ENCODE measurements around the gene SLC5A2. TPM values are rescaled to one million over a fixed set of nuclear protein-coding genes. Genes with fewer than 3 reads are reported as not detected.

SLC5A2 gene
- total and polyA plus RNA-seq, 2 of the 13 experiments (the other 11 are each of a cell fraction or from before 2014, with no cell fraction given), result 0.24 to 0.97 TPM

DNA sequence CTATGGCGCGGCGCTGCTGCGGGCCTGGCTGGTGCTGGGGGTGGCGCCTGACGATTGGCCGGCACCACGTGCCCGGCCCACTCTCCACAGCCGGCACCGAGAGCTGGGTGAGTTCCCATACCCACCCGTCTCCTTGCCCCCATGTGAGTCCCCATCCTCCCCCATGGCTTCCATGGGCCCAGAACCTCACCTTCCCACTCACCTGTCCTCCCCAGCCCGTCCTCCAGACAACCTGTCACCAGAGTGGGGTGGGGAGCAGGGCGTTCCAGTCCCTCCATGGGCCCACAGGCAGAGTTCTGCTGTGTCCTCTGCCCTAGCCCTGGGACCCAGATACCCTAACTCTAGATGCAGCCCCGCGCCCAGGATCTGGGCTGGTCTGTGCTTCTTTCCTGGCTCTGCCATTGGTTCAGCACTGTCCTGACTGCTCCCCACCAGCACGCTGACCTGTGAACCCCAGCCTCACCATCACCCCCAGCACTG lies 18.1 kb upstream of the SLC5A2 start:
- 98% methylated on average over 15 of the region's 17 CpGs for WGBS (ENCODE audit: low lambda C conversion rate)
- TF ChIP-seq BCL6 (CRISPR knock-in tag; IDR thresholded peaks at IDR 0.05) (no peak), RBFOX2 (IDR thresholded peaks at IDR 0.05; ENCODE audit: low read depth, low read length) (0 out of 2 replicates have a peak, but pooled peaks have one; percentile 8)
- in situ Hi-C loops (cut with HindIII; ENCODE audit: extremely low pct_ligation_motif_present, low pct_unique_long_range_greater_than_20kb), result no loop called here
- FAIRE-seq (no peak), ATAC-seq (no peak), DNase-seq (ENCODE audit: low spot score) (no peak)
- peaks cover 13% of the 10 kb centered on the region for H3K4me1 ChIP-seq (ENCODE audit: insufficient read depth, low read length)
- H3K9me3 ChIP-seq (ENCODE audit: low read length), result no peaks in the 10 kb centered on the region
- H4K20me1 ChIP-seq (ENCODE audit: insufficient read depth, low read length), result peaks cover 15% of the 10 kb centered on the region
- ChIA-PET CTCF (ENCODE audit: low intra/inter-chr PET ratio, low total read pairs) (no interaction called here), POLR2A (no interaction called here)
- H3K27me3 ChIP-seq (ENCODE audit: control insufficient read depth in 1 of 2, insufficient read depth in 2 of 2, low read length in 2 of 2), result no peaks in the 10 kb centered on the region
- no TSS peak for BruUV-seq (replicated peaks)
- H3K9ac ChIP-seq (ENCODE audit: insufficient read depth, low read depth, low read length), result no peak overlapping the region
- no peak overlapping the region for H3K27ac ChIP-seq (ENCODE audit: extremely low read length, insufficient read depth, low read length)
- no peak overlapping the region for H3K4me2 ChIP-seq (ENCODE audit: low read depth, low read length)
- H3K36me3 ChIP-seq (replicated peaks in 1 of 2; ENCODE audit: control insufficient read depth in 1 of 2, insufficient read depth in 2 of 2, low read length in 2 of 2), result peaks cover 33 to 53% of the 10 kb centered on the region in 2 experiments
- H2AFZ ChIP-seq (ENCODE audit: low read length), result no peak overlapping the region
- H3K79me2 ChIP-seq (ENCODE audit: insufficient read depth, low read length), result peaks cover 14% of the 10 kb centered on the region
- intact Hi-C loops (cut with micrococcal nuclease; ENCODE audit: unreplicated experiment), result no loop called here
- no peak overlapping the region for H3K4me3 ChIP-seq (replicated peaks in 1 of 3; ENCODE audit: insufficient read depth in 1 of 3, low read depth in 2 of 3, low read length in 3 of 3)

DNA sequence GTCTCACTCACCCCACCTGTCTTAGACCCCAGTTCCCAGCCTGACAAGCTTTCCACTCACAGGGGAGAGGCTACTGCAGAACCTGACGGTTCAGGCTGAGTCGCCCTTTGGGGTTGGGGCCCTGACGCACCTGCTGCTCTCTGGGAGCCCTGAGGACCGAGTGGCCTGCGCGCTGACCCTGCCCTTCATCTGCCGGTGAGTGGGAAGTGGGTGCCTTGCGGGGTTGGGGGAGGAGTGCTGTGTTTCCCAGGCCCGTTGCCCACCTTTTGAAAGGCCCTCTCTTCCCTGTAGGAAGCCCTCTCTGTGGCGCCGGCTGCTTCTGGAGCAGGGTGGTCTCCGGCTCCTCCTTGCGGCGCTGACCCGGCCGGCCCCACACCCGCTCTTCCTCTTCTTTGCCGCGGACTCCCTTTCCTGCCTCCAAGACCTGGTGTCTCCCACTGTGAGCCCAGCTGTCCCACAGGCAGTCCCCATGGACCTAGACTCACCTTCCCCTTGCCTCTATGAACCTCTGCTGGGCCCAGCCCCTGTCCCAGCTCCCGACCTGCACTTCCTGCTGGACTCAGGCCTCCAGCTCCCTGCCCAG lies 17.0 kb upstream of the SLC5A2 start:
- DNase-seq (ENCODE audit: low spot score), result no peak
- no peak overlapping the region for H2AFZ ChIP-seq (ENCODE audit: low read length)
- no peak for TF ChIP-seq KAT2B (IDR thresholded peaks at IDR 0.05; ENCODE audit: borderline replicate concordance, low read depth, low read length)
- TF ChIP-seq ESRRA (CRISPR knock-in tag; IDR thresholded peaks at IDR 0.05; ENCODE audit: low read depth), result no peak
- no peak for TF ChIP-seq ZNF263 (CRISPR knock-in tag; IDR thresholded peaks at IDR 0.05)
- 0 out of 2 replicates have a peak, but pooled peaks have one; percentile 4 for TF ChIP-seq ZNF687 (CRISPR knock-in tag; IDR thresholded peaks at IDR 0.05)
- no TSS peak for BruUV-seq (replicated peaks)
- ATAC-seq, result peak; percentile 4; the same call in 1 of the 3 replicates
- H3K27me3 ChIP-seq (ENCODE audit: control insufficient read depth in 1 of 2, insufficient read depth in 2 of 2, low read length in 2 of 2), result no peaks in the 10 kb centered on the region
- H3K4me2 ChIP-seq (ENCODE audit: low read depth, low read length), result no peak overlapping the region
- in situ Hi-C loops (cut with HindIII; ENCODE audit: extremely low pct_ligation_motif_present, low pct_unique_long_range_greater_than_20kb) (no loop called here), intact Hi-C loops (cut with micrococcal nuclease; ENCODE audit: unreplicated experiment) (no loop called here)
- H3K9ac ChIP-seq (ENCODE audit: insufficient read depth, low read depth, low read length), result no peak overlapping the region
- H3K4me3 ChIP-seq (replicated peaks in 1 of 3; ENCODE audit: insufficient read depth in 1 of 3, low read depth in 2 of 3, low read length in 3 of 3), result no peak overlapping the region
- peaks cover 4% of the 10 kb centered on the region for H3K79me2 ChIP-seq (ENCODE audit: insufficient read depth, low read length)
- peaks cover 4% of the 10 kb centered on the region; the same call in 1 of the 2 replicates for H4K20me1 ChIP-seq (ENCODE audit: insufficient read depth, low read length)
- WGBS (ENCODE audit: low lambda C conversion rate), result 96% methylated on average over 20 of the region's 20 CpGs
- no peak overlapping the region for H3K27ac ChIP-seq (ENCODE audit: extremely low read length, insufficient read depth, low read length)
- H3K36me3 ChIP-seq (replicated peaks in 1 of 2; ENCODE audit: control insufficient read depth in 1 of 2, insufficient read depth in 2 of 2, low read length in 2 of 2), result peaks cover 33 to 53% of the 10 kb centered on the region in 2 experiments
- POLR2A ChIA-PET, result no interaction called here
- CTCF ChIA-PET (ENCODE audit: low intra/inter-chr PET ratio, low total read pairs), result no interaction called here
- H3K4me1 ChIP-seq (ENCODE audit: insufficient read depth, low read length), result peaks cover 6% of the 10 kb centered on the region; the same call in 1 of the 2 replicates
- no peak for FAIRE-seq
- H3K9me3 ChIP-seq (ENCODE audit: low read length), result no peaks in the 10 kb centered on the region
